Activated naive CD8-positive, alpha-beta T cell treated with anti-CD3 and anti-CD28 coated beads, Interleukin-2, amount 50 U/mL, for 16 hours (primary cell): ENCODE data around the gene THBS2.
"Not testable (repeated sequence)": the region's sequence is repeated elsewhere in the genome, so short reads cannot be mapped to it uniquely, and the experiment has no call there.

Source experiments
- DNase-seq: peaks from one replicate; pipeline ENCODE4 v3.0.0-alpha.2; 2020; ENCODE audit warnings: low read depth, low spot score

THBS2 gene

GRCh38 chr6:169271877-169272216, 18.2 kb upstream of the THBS2 start:
- DNase-seq: no peak

GRCh38 chr6:169271158-169271876, 17.7 kb upstream of the THBS2 start:
- DNase-seq: no peak

GRCh38 chr6:169270077-169270380, 16.4 kb upstream of the THBS2 start:
- DNase-seq: not testable (repeated sequence)

- DNase-seq: no peak
Observed at GRCh38 chr6:169269180-169270076, 15.8 kb upstream of the THBS2 start.

- no peak for DNase-seq
Observed at GRCh38 chr6:169268276-169268675, 14.6 kb upstream of the THBS2 start.

- DNase-seq: no peak
Observed at GRCh38 chr6:169266746-169267591, 13.3 kb upstream of the THBS2 start.

GRCh38 chr6:169266261-169266660, 12.6 kb upstream of the THBS2 start:
- DNase-seq: no peak

GRCh38 chr6:169265486-169266131, 12.0 kb upstream of the THBS2 start:
- no peak for DNase-seq

GRCh38 chr6:169263836-169264608, 10.4 kb upstream of the THBS2 start:
- no peak for DNase-seq

- no peak for DNase-seq
Observed at GRCh38 chr6:169263374-169263773, 9.7 kb upstream of the THBS2 start.

- not testable (repeated sequence) for DNase-seq
Observed at GRCh38 chr6:169262602-169263001, 9.0 kb upstream of the THBS2 start.

- DNase-seq: no peak
Observed at GRCh38 chr6:169256518-169256917, 2.9 kb upstream of the THBS2 start.

GRCh38 chr6:169256061-169256460, 2.4 kb upstream of the THBS2 start:
- no peak for DNase-seq

GRCh38 chr6:169255643-169256042, 2.0 kb upstream of the THBS2 start:
- no peak for DNase-seq

- DNase-seq: no peak
Observed at GRCh38 chr6:169254456-169255316, 1.0 kb upstream of the THBS2 start.

GRCh38 chr6:169252505-169253189, 999 bp downstream of the THBS2 start:
- DNase-seq: no peak

GRCh38 chr6:169251822-169252504, 1.7 kb downstream of the THBS2 start:
- no peak for DNase-seq

- DNase-seq: no peak
Observed at GRCh38 chr6:169251371-169251802, 2.3 kb downstream of the THBS2 start.

GRCh38 chr6:169250660-169251059, 3.0 kb downstream of the THBS2 start:
- DNase-seq: no peak
